Central memory CD4-positive, alpha-beta T cell (primary cell): ENCODE data around the gene GOLT1A.
"Not testable (repeated sequence)": the region's sequence is repeated elsewhere in the genome, so short reads cannot be mapped to it uniquely, and the experiment has no call there.

Experiments
- DNase-seq: peaks from one replicate; pipeline ENCODE4 v3.0.0; 2022

GOLT1A gene

DNA sequence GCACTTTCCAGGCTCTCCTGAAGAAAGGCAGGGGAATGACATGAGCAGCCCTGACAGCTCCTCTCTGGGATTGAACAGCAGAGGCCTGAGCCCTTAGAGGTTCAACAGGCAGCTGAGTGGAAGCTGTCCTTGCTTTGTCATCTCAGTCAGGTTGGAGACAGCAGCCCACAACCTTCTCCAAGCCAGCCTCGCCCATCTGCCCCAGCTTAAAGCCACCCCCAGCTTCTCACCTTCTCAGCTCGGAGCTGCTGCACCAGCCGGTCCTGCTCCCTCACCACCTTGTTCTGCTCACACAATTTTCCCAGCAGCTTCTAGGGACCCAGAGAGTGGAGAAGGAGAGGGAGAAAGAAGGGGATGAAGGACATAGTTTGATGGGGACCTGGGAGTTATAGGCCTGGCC, 35.2 kb upstream of the GOLT1A start:
- no peak for DNase-seq

DNA sequence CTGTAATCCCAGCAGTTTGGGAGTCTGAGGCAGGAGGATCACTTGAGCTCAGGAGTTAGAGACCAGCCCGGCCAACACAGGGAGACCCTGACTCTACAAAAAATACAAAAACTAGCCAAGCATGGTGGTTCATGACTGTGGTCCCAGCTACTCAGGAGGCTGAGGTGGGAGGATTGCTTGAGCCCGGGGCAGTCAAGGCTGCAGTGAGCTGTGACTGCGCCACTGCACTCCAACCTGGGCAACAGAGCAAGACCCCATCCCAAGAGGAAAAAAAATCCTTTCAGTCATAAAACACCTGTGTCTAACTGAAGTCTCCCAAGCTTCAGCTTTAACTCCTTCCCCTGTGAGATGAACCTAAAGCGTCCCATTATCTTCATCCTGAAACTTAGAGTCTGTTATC, 33.1 kb upstream of the GOLT1A start:
- DNase-seq: no peak

DNA sequence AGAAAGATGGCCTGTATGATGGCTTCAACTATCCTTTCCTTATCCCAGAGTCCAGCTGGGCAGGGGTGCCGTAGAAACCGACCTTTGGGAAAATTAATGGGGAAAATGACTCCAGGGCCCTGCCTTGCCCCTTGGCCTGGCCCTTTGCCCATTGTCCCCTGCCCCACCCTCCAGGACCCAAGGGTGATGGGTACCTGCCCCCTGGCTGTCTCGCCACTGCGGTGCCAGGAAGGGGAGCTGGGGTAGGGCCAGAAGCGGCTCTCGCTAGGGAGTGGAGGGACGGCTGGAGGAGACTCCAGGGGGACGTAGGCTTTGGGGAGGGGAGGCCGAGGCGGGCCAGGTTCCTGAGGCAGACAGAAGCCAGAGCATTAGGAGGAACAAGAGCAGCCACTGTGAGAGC, 29.1 kb upstream of the GOLT1A start:
- DNase-seq: no peak

DNA sequence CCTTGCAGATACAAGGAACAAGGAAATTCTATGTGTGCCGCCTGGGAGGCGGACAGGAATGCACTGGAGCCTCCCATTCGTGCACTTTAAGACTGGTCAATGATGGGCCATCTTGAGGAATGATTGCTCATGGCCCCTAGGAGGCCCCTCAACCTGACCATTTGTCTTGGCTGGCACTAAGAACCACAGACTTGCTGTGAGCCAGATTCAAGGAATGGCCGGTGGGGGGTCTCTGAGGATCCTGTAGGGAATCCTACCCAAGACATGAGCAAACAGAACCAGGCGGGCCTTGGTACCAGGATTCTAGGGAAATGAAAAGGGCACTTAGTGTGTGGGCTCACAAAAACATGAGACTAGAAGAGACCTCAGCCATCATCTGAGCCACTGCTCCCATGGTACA, 28.1 kb upstream of the GOLT1A start:
- DNase-seq: no peak

DNA sequence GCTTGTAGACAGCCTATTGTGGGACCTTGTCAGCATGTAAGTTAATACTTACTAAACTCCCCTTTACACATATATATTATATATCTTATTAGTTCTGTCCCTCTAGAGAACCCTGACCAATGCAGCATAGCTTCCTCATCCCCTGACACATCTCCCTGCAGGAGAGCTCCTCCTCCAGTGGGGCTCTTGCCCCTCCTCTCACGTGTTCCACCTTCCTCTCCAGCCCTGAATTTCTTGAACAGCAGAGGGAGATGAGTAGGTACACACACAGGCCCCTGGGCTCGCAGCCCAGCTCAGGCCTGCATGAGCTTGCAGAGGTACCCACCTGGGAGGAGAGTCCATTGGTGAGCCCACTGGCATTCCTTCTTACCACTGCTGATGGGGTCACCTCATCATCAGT, 27.3 kb upstream of the GOLT1A start:
- no peak for DNase-seq

DNA sequence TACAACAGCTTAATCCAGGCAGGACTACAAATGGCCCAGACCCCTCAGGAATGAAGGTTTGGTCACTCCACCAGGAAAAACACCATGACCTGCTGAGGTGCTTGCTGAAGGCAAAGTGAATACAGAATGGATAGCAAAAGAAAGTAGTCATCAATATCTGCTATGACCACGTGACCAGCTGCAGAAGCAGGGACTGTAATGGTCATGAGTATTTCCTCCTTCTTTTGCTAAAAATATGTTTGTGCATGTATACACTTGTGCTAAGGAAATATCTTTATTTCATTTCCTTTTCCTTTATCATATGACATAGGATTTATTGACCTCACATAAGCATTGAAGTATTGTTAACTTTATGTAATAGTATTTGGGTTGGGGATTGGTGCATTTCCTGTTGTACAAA, 26.4 kb upstream of the GOLT1A start:
- no peak for DNase-seq

DNA sequence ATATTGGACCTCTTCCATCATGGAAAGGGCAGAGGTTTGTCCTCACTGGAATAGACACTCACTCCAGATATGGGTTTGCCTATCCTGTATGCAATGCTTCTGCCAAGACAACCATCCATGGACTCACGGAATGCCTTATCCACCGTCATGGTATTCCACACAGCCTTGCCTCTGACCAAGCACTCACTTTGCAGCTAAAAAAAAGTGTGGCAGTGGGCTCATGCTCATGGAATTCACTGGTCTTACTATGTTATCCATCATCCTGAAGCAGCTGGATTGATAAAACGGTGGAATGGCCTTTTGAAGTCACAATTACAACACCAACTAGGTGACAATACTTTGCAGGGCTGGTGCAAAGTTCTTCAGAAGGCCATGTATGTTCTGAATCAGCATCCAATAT, 25.6 kb upstream of the GOLT1A start:
- not testable (repeated sequence) for DNase-seq

DNA sequence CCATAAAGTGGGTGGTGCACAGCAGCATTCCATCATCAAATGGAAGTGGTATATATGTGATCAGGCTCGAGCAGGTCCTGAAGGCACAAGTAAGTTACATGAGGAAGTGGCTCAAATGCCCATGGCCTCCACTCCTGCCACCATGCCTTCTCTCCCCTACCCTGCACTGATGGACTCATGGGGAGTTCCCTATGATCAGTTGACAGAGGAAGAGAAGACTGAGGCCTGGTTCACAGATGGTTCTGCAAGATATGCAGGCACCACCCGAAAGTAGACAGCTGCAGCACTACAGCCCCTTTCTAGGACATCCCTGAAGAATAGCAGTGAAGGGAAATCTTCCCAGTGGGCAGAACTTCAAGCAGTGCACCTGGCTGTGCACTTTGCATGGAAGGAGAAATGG, 24.7 kb upstream of the GOLT1A start:
- not testable (repeated sequence) for DNase-seq

DNA sequence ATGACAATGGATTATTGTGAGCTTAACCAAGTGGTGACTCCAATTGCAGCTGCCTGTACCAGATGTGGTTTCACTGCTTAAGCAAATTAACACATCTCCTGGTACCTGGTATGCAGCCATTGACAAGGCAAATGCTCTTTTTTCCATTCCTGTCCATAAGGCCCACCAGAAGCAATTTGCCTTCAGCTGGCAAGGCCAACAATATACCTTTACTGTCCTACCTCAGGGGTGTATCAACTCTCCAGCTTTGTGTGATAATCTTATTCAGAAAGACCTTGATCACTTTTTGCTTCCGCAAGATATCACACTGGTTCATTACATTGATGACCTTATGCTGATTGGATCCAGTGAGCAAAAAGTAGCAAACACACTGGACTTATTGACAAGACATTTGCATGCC, 23.7 kb upstream of the GOLT1A start:
- DNase-seq: not testable (repeated sequence)

DNA sequence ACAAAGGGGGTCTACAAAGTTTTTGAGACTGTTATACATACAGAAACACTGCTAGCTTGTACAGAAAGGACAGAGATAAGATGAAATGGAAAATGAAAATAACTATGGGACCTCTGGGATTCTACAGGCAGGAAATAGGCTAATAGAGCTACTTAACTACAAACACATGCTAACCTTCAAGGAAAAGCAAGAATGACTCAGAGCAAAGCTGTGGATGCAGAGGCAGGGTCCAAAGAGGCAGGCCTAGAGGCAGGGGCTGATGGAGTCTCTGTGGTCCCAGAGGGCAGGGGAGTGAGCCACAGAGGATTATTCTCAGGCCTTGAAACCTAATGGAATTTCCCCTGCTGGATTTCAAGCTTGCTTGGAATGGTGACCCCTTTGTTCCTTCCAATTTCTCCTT, 18.7 kb upstream of the GOLT1A start:
- DNase-seq: no peak

DNA sequence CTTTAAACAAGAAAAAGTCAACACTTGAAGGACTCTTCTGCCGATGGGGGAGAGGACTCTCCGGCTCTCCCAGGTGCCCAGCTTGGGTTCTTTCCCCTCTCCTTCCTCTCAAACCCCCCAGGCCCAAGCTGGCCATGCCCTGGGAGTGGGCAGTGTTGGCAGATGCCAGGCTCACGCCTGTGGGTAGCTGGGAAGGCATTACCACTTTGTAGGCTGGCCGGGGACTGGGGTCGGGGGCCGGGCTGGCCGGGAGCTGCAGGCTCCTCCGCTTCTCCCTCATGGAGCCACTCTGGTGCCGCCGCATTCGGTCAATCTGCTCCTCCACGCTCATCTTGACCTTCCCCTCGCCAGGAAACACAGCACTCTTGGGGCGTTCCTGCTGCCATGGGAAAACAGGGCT, 16.4 kb upstream of the GOLT1A start:
- no peak for DNase-seq

DNA sequence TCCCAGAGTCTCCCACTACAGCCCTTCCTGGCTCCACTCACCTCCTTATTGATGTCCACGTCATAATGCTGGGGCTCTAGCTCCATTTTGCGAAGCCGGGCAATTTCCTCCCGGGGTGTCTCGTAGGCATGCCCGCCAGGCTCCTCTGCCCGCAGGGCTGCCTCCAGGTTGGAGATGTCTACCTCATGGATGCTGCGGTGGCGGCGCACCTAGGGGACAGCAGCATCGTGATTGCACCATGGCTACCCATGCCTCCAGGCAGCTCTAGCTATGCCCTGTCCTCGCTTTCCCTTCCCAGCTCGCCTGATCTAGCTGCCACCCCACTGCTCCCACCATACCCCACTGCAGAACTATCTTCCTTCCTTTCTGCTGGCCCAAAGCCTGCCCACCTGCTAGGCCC, 15.1 kb upstream of the GOLT1A start:
- DNase-seq: no peak

DNA sequence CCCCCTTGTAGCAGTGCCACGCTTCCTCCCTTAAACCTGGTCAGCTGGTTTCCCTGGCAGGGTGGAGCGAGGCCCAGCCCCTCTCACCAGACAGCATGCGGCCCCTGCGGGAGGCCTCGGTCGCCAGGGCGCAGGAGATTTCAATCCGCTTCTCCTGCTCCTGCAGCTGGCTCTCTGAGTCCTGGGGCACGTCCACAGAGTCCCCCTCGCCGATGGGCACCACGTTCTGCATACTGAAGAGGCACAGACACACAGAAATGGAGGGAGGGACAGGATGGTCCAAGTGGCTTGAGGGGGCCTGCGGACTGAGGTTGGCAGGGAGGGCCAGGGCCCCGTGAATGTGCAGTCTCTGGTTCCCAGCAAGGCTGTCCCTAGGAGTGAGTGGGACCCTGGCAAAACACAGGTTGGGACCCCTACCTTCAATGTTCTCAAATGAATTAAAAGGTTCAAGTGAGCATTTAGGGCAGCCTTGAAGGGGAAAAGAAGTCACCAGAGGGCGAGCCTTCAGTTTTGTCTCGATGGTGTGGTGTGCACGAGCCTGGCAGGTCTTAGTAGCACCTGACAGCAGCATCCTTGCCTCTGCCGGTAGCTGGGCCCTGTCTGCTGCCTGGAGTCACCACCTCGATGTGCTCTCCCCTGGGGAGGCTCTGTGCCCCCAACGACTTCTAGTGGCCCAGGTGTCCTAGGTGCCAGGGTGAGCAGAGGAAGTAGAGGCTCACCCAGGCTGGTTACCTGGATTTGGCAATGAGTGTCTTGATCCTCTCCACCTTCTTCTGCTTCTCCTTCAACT, 14.4 kb upstream of the GOLT1A start:
- DNase-seq: no peak

DNA sequence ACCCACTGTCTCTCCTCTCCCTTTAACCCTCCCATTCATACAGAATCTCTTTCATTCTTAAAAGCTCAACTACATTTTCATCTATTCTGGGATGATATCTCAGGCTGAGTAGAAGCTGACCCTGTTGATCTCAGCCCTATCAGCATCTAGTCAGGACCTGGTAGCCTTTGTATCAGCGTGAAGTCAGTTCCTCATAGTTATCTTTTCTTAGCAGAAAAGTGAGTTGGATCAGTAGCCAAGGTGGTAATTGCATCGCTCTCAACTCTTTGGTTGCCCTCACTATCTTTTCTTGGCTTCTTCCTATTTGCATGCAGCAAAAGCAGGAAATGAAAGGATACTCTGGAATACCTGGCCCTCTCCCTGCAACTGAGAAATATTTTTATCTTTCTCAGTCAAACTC, 13.6 kb upstream of the GOLT1A start:
- no peak for DNase-seq

DNA sequence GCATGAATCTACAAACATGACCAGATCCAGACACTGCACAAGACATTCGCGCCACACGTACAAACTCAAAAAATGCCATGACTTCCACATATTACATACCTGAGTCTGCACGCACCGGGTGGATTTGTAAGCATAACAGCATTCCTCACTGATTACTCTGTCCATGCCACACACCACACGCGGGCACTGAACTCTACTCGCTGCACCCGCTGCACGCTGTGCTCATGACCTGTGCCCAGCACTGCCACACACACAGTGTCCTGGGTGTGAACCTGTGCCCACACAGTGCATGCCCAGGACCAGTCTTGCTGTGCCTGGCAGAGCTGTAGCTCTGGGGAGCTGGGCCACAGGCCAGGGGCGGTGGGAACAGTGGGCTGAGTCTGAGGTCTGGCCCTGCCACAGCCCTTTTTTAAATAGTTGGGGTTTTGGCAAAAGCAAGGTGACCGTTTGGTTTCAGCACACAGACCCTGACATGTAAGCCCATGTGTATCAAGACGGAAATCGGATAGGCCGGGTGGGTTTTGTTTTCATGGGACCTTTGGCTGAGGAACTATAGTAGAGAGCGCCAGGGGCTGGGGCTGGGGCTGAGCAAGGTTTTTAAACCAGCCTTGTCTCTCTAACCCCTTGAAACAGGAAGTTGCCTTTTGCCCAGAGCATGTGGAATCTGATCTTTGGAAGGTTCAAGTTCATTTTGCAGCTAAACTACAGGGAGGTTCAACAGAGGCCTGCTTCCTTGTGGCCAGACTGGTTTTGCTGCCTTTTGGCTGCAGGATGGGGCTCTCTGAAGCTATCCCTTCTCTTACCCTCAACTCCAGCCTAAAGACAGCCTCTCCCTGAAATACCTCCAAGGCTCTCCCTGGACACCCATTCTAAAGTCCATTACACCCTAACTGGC, 12.3 kb upstream of the GOLT1A start:
- DNase-seq: no peak

DNA sequence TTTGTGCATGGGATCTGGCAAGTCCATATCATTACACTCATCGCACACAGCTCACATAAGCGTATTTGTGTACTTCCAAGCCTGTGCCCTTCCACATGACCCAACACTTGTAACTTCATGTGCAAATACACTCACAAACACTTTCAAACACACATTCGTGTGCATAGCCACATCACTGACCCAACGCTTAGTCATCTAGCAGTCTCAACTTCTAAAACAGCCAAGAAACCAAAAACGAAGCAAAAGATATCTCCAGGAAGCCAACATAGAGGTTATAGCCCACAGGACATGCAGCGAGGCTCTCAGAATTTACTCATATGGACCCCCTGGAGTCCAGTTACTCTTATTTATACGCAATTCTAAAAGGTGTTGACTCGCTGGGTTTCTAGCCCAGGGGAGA, 10.9 kb upstream of the GOLT1A start:
- DNase-seq: no peak

DNA sequence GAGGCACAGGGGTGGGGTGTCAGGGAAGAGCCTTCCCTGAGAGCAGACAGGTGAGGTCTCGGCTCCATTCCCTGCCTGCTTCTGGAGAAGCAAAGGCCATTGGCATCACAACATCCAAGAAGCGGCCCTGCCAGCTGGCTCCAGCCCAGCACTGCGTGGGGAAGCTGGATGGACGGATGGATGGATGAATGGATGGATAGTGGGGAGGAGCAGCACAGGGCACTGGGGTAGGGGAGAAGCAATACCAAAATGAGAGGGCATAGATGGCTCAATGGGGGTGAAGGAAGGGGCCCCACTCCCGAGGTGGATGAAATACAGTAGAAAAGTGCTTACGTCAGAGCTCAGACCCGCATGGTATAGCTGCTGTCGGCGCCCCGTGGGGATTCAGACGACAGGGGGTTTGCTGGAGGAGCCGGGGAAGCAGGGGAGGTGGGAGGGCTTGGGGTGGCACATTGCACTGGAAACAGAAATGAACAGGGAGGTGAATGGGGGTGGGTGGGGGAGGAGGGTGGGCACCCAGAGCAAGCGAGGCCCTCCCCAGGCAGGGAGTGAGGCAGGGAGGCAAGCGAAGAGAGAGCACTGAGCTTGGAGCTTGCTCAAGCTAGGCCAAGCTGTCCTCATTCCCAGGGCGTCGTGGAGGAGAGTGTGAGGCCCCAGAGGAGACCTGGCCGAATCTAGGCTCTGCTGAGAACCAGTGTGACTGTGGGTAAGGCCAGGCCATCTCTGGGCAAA, 9.5 kb upstream of the GOLT1A start:
- DNase-seq: no peak

DNA sequence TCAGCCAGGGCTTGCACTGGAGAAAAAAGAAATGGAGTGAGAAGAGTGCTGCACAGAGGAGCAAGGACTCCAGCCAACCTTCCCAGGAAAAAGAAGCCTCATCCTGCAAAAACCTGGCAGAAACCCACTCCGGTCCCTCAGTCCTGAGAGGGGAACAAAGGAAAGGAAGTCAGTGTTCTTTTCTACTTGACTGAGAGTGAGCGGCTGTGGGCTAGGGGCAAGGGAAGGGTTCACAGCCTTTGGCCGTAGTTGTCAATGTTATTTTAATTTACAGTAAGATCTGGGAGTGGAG, 8.9 kb upstream of the GOLT1A start:
- DNase-seq: no peak

DNA sequence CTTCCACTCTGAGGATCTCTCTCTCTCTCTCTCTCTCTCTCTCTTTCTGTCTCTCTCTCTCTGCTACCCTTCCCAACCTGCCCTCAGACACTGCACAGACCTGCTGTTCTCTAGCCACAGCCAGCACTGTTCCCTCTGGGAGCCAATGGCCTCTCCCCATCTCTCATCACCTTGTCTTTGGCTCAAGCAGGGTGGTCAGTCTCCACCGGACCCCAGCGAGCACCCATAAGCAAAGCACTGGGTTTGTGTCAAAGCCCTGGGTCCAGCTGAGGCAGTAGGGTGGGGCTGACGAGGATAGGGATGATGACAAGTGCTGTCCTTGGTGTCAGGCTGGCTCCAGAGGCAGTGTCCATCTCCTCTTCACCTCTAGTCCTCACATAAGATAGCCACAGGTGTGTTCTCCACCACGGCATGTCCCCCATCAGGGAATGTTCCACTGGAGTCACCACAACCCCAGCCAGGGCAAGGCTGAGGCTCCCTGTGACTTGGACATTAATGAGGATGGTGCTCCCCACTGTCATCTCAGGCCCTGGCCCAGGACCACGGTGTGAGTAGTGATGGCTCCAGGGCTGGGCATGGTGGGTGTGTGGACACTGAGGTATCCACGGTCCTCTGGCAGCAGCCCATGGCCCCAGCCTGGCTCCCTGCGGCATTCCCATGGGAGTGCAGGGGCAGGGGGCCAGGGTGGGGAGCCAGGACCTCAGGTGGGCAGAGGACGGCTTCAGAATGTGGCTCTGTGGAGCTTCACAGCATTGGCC, 8.4 kb upstream of the GOLT1A start:
- DNase-seq: no peak

DNA sequence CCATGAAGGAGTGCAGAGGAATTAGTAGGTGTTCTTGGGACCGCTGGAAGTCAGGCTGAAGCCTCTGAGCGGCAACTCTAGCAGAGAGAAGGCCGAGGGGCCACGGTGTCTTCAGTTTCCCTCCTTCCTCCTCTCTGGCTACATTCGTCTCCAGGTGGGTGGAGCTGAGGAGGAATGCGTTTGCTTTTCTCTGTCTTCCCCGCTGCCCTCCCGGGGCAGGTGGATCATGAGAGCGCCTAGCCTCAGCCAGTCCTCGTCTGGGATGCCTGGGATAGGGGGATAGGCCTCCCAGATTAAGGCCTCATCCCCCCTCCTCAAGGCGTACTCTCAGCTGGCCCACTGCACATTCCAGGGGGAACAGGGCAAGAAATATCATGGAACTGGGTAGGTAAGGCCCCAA, 7.5 kb upstream of the GOLT1A start:
- DNase-seq: no peak

DNA sequence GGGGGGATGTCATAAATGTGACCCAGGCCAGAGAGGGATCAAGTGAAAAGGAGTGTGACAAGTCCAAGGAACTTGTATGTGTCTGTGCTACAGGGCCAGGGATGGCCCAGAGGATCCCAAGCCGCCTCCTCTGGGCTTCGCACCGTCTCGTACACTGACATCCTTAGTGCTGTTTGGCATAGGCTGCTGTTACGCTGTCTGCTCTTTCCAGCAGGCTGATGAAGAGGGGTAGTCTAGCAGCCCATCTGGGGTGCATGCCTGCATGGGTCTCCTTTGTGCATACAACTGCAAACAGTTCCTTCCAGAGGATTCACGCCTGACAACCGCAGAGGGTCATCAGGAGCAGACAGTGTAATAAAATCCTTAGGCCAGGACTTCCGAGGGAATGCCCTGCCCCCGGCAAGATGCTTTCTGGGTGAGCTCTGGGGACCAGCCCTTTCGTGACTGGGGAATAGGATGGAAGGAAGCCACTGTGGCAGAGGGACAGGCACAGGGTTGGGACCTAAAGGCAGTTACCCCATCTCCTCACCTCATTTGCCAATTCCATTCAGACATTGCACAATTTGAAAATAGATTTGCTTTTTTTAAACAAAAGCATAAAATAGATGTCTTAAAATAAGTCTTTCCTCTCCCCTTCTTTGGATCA, 6.3 kb upstream of the GOLT1A start:
- DNase-seq: no peak

DNA sequence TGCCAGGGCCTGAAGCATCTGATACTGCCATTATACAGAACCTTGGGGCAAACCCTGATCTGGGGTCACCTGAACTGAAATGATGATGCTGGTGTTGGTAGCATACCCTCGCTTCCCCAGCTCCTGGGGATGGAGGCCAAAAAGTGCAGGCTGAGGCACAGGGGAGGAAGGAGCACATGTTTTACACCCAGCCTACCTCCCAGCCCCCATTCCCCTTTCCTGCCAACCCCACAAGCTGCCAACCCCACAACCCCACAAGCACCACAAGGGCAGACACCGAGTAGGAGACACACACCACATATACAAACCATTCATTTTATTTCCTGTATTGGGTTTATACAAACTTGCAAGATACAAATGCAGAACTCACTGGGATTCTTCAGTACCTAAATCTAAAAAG, 4.8 kb upstream of the GOLT1A start:
- DNase-seq: no peak

DNA sequence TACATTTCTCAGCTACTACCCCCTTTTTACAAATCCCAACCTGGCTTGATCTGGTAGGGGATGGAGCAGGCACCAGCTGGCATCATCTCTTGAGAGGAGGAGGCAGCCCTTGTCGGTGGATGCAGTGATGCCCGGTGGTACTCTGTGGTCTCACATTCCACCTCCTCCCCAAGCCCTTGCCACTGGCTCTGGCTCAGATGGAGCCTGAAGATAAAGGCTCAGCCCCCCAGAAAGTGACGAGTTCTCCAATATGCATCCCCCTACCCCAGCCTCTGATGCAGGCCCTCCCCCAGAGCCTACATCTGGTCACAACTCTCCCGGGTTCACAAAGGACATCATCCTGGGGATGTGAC, 3.8 kb upstream of the GOLT1A start:
- DNase-seq: no peak
